Measurements from ENCODE around the gene DCAF7. TPM values are rescaled to one million over a fixed set of nuclear protein-coding genes. Genes with fewer than 3 reads are reported as not detected.
A peak's percentile ranks its signal among the peaks of the same experiment; 100 is the strongest.

Gene DCAF7
- total and polyA plus RNA-seq, 4 experiments from 2014 or later = 75.6 to 93.0 (median 86.5) TPM

DNA sequence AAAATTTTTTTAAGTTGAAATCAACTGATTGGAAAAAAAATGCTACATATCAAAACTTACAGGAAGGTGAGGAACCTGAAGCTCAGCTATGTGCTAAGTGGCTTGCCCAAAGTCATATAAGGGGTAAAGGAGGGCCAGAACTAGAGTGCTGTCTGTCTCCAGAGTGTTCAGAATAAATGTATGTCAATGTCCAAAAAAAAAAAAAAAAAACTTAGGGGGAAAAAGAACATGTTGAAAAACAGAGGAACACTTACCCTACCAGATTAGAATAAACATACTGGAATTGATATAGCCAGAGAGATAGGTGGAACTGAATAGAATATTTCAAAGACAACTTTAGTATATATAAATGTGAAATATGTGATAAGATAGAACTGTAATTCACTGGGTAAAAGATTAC is 11.5 kb downstream of the DCAF7 start:
- Mint-ChIP-seq H3K9me3 (no peaks in the 10 kb centered on the region), H3K4me3 (peak overlapping the region in 2 of 8 donors; percentile 5 to 31), H3K36me3 (peaks cover 7 to 10% of the 10 kb centered on the region in 2 donors), H3K27me3 (no peaks in the 10 kb centered on the region), H3K4me1 (peaks cover 44 to 79% (median 60%) of the 10 kb centered on the region in 4 donors), H3K27ac (peak overlapping the region in 3 of 7 donors; percentile 11 to 68 (median 38))
- CTCF ChIA-PET (ENCODE audit: partially characterized antibody) = interaction anchor here (0.9 kb wide), 1 partner anchor 10 kb away, joined by 3 read pairs; no protein-coding TSS in a partner anchor
- no peaks in the 10 kb centered on the region for H3K36me3 ChIP-seq (ENCODE audit: insufficient read depth, low read length)
- H3K4me1 ChIP-seq (ENCODE audit: insufficient read depth, low read length) = peaks cover 43% of the 10 kb centered on the region
- H3K4me3 ChIP-seq (ENCODE audit: low read length in 2 of 2) = no peak overlapping the region
- POLR2A ChIA-PET (ENCODE audit: partially characterized antibody) = interaction anchor here (3.1 kb wide), 1 partner anchor 11 kb away, joined by 11 read pairs; the partner anchor contains the start of gene DCAF7
- no peaks in the 10 kb centered on the region for H3K9me3 ChIP-seq (ENCODE audit: control insufficient read depth in 1 of 2, low read length in 2 of 2)
- DNase-seq = no peak
- intact Hi-C loops (cut with micrococcal nuclease) = no loop called here
- H3K27ac ChIP-seq (ENCODE audit: low read depth, low read length) = no peak overlapping the region
- no peaks in the 10 kb centered on the region for H3K27me3 ChIP-seq (ENCODE audit: insufficient read depth, low read length)

DNA sequence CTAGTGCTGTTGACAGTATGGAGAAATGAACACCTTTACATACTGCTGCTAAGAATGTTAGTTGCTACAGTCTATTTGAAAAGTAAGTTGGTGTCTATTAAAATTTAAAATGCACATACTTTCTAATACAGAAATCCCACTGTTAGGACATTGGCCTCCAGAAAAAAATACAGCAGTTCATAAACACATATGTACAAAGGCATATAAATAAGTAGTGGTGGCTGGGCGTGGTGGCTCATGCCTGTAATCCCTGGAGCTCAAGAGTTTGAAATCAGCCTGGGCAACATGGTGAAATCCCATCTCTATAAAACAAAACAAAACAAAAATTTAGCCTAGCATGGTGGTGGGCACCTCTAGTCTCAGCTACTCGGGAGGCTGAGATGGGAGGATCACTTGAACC is 13.1 kb downstream of the DCAF7 start:
- Mint-ChIP-seq H3K9me3 (no peaks in the 10 kb centered on the region), H3K4me3 (no peak overlapping the region), H3K27me3 (no peaks in the 10 kb centered on the region), H3K27ac (peak overlapping the region in 3 of 7 donors; percentile 41 to 59 (median 46)), H3K4me1 (peaks cover 39 to 81% (median 58%) of the 10 kb centered on the region in 4 donors), H3K36me3 (peaks cover 0 to 11% of the 10 kb centered on the region in 2 donors)
- Histone ChIP-seq H3K4me3 (ENCODE audit: low read length in 2 of 2) (no peak overlapping the region), H3K27me3 (ENCODE audit: insufficient read depth, low read length) (no peaks in the 10 kb centered on the region), H3K27ac (ENCODE audit: low read depth, low read length) (no peak overlapping the region), H3K36me3 (ENCODE audit: insufficient read depth, low read length) (no peaks in the 10 kb centered on the region), H3K9me3 (ENCODE audit: control insufficient read depth in 1 of 2, low read length in 2 of 2) (no peaks in the 10 kb centered on the region), H3K4me1 (ENCODE audit: insufficient read depth, low read length) (peaks cover 40% of the 10 kb centered on the region)
- no peak for DNase-seq
- ChIA-PET POLR2A (ENCODE audit: partially characterized antibody) (no interaction called here), CTCF (ENCODE audit: partially characterized antibody) (interaction anchor here (1.5 kb wide), 1 partner anchor 48 kb away, joined by 5 read pairs; no protein-coding TSS in a partner anchor)
- intact Hi-C loops (cut with micrococcal nuclease) = no loop called here

DNA sequence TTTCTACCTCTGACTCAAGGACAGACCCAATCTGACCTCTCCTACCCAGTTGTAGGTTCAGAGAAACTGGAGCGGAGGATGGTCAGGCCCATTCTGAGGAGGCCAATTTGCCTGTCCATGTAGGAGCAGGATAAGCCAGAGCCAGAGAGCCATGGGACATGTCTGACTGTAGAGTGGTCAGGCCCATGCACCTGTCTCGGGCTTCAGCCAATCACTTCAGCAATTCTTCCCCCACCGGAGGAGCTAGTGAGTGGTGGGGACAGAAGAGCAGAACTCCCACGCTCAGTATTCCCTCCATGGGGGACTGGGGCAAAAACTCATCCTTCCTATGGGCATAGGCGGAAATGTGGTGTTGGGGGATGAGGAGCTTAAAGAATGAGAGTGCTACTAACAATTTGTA is 14.3 kb downstream of the DCAF7 start:
- no peaks in the 10 kb centered on the region for H3K9me3 Mint-ChIP-seq
- no peaks in the 10 kb centered on the region for H3K27me3 Mint-ChIP-seq
- ChIA-PET CTCF (ENCODE audit: partially characterized antibody) (interaction anchor here (1.2 to 1.5 kb wide), 2 partner anchors 14 to 31 kb away, joined by 3 to 12 read pairs; partner anchors contain the start of gene DCAF7), POLR2A (ENCODE audit: partially characterized antibody) (interaction anchor here (0.8 to 1.1 kb wide), 2 partner anchors 15 to 21 kb away, joined by 3 read pairs; no protein-coding TSS in a partner anchor)
- Histone ChIP-seq H3K4me3 (ENCODE audit: low read length in 2 of 2) (no peak overlapping the region), H3K27me3 (ENCODE audit: insufficient read depth, low read length) (no peaks in the 10 kb centered on the region), H3K27ac (ENCODE audit: low read depth, low read length) (no peak overlapping the region), H3K4me1 (ENCODE audit: insufficient read depth, low read length) (peaks cover 43% of the 10 kb centered on the region), H3K36me3 (ENCODE audit: insufficient read depth, low read length) (no peaks in the 10 kb centered on the region), H3K9me3 (ENCODE audit: control insufficient read depth in 1 of 2, low read length in 2 of 2) (no peaks in the 10 kb centered on the region)
- intact Hi-C loops (cut with micrococcal nuclease) = no loop called here
- no peak overlapping the region for H3K4me3 Mint-ChIP-seq
- no peak for DNase-seq
- H3K36me3 Mint-ChIP-seq = peaks cover 0 to 15% of the 10 kb centered on the region in 2 donors
- peaks cover 42 to 80% (median 61%) of the 10 kb centered on the region in 4 donors for H3K4me1 Mint-ChIP-seq
- peak overlapping the region in 4 of 7 donors; percentile 8 to 79 (median 36) for H3K27ac Mint-ChIP-seq

DNA sequence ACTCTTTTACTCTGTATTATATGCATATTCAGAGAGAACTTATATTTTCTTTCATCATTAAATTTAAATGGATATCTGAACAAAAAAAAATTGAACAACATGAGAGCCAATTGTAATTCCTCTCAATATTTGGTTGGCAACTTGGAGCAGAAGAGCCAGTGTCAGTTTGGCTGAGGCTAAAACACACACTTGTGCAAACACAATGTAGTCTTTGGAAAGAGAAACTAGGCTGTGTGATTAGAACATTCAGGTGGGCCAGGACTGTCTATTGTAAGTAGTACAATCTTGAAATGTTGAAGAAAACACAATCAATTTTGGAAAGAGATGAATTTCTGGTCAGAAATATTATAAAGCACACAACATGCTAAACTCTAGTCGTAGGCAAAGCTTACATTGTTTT is 17.0 kb downstream of the DCAF7 start:
- Mint-ChIP-seq H3K4me3 (no peak overlapping the region), H3K27me3 (no peaks in the 10 kb centered on the region), H3K36me3 (peaks cover 0 to 16% of the 10 kb centered on the region in 2 donors), H3K27ac (no peak overlapping the region), H3K4me1 (peaks cover 38 to 76% (median 57%) of the 10 kb centered on the region in 4 donors), H3K9me3 (no peaks in the 10 kb centered on the region)
- no peaks in the 10 kb centered on the region for H3K27me3 ChIP-seq (ENCODE audit: insufficient read depth, low read length)
- H3K9me3 ChIP-seq (ENCODE audit: control insufficient read depth in 1 of 2, low read length in 2 of 2) = no peaks in the 10 kb centered on the region
- peaks cover 26% of the 10 kb centered on the region for H3K4me1 ChIP-seq (ENCODE audit: insufficient read depth, low read length)
- ChIA-PET CTCF (ENCODE audit: partially characterized antibody) (no interaction called here), POLR2A (ENCODE audit: partially characterized antibody) (no interaction called here)
- intact Hi-C loops (cut with micrococcal nuclease) = no loop called here
- DNase-seq = no peak
- no peak overlapping the region for H3K27ac ChIP-seq (ENCODE audit: low read depth, low read length)
- no peaks in the 10 kb centered on the region for H3K36me3 ChIP-seq (ENCODE audit: insufficient read depth, low read length)
- no peak overlapping the region for H3K4me3 ChIP-seq (ENCODE audit: low read length in 2 of 2)

DNA sequence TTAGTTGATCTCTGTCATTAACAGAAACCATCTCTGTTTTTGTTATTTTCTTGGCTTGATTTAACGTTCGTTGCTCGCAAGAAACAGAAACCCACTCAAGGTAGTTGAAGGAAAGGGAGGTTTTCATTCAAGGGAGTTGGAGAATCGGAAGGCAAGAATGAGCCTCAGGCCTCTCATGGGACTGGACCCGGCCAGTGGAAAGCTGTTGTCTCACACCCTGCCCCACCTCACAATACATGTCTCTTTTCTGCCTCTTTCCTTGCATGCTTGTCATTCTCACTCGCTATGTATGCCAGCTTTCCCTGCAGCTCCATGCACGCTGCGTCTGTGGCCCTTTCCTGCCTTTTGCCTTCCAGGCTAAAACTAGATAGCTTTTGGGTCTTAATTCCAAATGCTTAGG is 18.3 kb downstream of the DCAF7 start:
- no peaks in the 10 kb centered on the region for H3K27me3 ChIP-seq (ENCODE audit: insufficient read depth, low read length)
- Mint-ChIP-seq H3K27ac (peak overlapping the region in 2 of 7 donors; percentile 59), H3K9me3 (no peaks in the 10 kb centered on the region), H3K4me1 (peaks cover 31 to 66% (median 49%) of the 10 kb centered on the region in 4 donors), H3K4me3 (no peak overlapping the region), H3K36me3 (peaks cover 0 to 16% of the 10 kb centered on the region in 2 donors), H3K27me3 (no peaks in the 10 kb centered on the region)
- ChIA-PET CTCF (ENCODE audit: partially characterized antibody) (no interaction called here), POLR2A (ENCODE audit: partially characterized antibody) (interaction anchor here (1.0 kb wide), 1 partner anchor 127 kb away, joined by 3 read pairs; no protein-coding TSS in a partner anchor)
- H3K4me1 ChIP-seq (ENCODE audit: insufficient read depth, low read length) = peaks cover 17% of the 10 kb centered on the region
- H3K27ac ChIP-seq (ENCODE audit: low read depth, low read length) = no peak overlapping the region
- no peaks in the 10 kb centered on the region for H3K9me3 ChIP-seq (ENCODE audit: control insufficient read depth in 1 of 2, low read length in 2 of 2)
- intact Hi-C loops (cut with micrococcal nuclease) = no loop called here
- no peaks in the 10 kb centered on the region for H3K36me3 ChIP-seq (ENCODE audit: insufficient read depth, low read length)
- DNase-seq = no peak
- H3K4me3 ChIP-seq (ENCODE audit: low read length in 2 of 2) = no peak overlapping the region

DNA sequence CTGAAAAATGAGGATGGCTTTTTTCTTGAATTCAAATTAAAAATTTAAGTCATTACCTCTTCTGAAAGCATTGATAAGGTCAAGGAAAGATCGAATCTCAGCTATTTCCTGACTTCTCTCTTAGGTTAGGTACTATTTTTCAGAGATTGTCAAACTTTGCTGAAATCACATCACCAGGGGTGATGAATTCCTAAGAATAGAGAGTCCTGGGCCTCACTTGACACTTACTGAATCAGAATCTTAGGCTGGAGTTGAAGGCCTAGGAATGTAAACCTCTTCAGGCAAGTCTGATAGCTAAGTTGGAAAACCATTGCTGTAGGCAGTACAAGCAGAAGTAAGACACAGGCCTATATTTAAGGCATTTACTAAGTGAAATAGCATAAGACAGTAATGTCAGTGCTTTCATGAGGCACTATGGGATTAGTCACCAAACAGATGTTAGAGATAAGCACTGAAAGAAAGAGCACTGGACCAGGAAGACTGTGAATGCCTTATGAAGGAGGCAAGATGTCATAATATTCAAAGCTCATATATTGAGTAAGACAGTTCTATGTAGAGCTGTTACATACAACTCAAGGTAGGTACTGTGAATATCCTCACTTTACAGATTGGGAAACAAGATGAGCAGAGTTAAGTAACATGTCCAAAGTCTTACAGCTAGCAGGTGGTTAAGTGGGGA is 21.5 kb downstream of the DCAF7 start:
- Histone ChIP-seq H3K4me3 (ENCODE audit: low read length in 2 of 2) (no peak overlapping the region), H3K4me1 (ENCODE audit: insufficient read depth, low read length) (peaks cover 17% of the 10 kb centered on the region), H3K27ac (ENCODE audit: low read depth, low read length) (no peak overlapping the region), H3K36me3 (ENCODE audit: insufficient read depth, low read length) (no peaks in the 10 kb centered on the region), H3K27me3 (ENCODE audit: insufficient read depth, low read length) (no peaks in the 10 kb centered on the region), H3K9me3 (ENCODE audit: control insufficient read depth in 1 of 2, low read length in 2 of 2) (no peaks in the 10 kb centered on the region)
- intact Hi-C loops (cut with micrococcal nuclease) = no loop called here
- Mint-ChIP-seq H3K27me3 (no peaks in the 10 kb centered on the region), H3K4me1 (peaks cover 29 to 58% (median 43%) of the 10 kb centered on the region in 4 donors), H3K4me3 (no peak overlapping the region), H3K9me3 (no peaks in the 10 kb centered on the region), H3K27ac (peak overlapping the region in 5 of 7 donors; percentile 0 to 83 (median 5)), H3K36me3 (peaks cover 6 to 17% of the 10 kb centered on the region in 2 donors)
- ChIA-PET CTCF (ENCODE audit: partially characterized antibody) (interaction anchor here (1.2 to 1.4 kb wide), 2 partner anchors 39 to 44 kb away, joined by 5 read pairs; no protein-coding TSS in a partner anchor), POLR2A (ENCODE audit: partially characterized antibody) (no interaction called here)
- DNase-seq = no peak

DNA sequence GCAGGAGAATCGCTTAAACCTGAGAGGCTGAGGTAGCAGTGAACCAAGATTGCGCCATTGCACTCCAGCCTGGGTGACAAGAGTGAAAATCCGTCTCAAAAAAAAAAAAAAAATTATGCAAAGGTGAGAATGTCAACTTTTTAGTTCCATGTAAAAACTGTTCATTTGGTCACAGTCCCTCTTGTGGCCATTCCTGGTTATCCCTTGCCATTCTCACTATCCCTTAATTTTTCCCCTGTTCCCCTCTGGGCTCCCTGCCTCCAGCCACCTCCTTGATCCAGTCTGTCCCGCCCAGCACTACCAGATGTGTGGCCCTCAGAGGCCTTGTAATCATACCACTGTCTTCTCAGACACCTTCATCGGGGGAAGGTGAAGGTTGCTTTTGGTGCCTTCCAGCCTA is 23.4 kb downstream of the DCAF7 start:
- Histone ChIP-seq H3K4me3 (ENCODE audit: low read length in 2 of 2) (no peak overlapping the region), H3K27me3 (ENCODE audit: insufficient read depth, low read length) (no peaks in the 10 kb centered on the region), H3K9me3 (ENCODE audit: control insufficient read depth in 1 of 2, low read length in 2 of 2) (no peaks in the 10 kb centered on the region), H3K36me3 (ENCODE audit: insufficient read depth, low read length) (peaks cover 4% of the 10 kb centered on the region), H3K4me1 (ENCODE audit: insufficient read depth, low read length) (peaks cover 12% of the 10 kb centered on the region), H3K27ac (ENCODE audit: low read depth, low read length) (no peak overlapping the region)
- Mint-ChIP-seq H3K4me3 (no peak overlapping the region), H3K27me3 (no peaks in the 10 kb centered on the region), H3K27ac (peak overlapping the region in 5 of 7 donors; percentile 23 to 84 (median 46)), H3K9me3 (no peaks in the 10 kb centered on the region), H3K4me1 (peaks cover 25 to 45% (median 35%) of the 10 kb centered on the region in 4 donors), H3K36me3 (peaks cover 6 to 21% of the 10 kb centered on the region in 2 donors)
- intact Hi-C loops (cut with micrococcal nuclease) = no loop called here
- CTCF ChIA-PET (ENCODE audit: partially characterized antibody) = no interaction called here
- no peak for DNase-seq
- POLR2A ChIA-PET (ENCODE audit: partially characterized antibody) = no interaction called here
